Activated T-cell treated with anti-CD3 and anti-CD28 coated beads, Interleukin-2, amount 50 U/mL, for 72 hours (primary cell): ENCODE measurements around the gene PPT1. TPM values are rescaled to one million over a fixed set of nuclear protein-coding genes. Genes with fewer than 3 reads are reported as not detected.
"Not testable (repeated sequence)": the region's sequence is repeated elsewhere in the genome, so short reads cannot be mapped to it uniquely, and the experiment has no call there.

ENCODE experiments used
- ATAC-seq, 2 donors: fragments of 150-1000 bp; cut with Tn5 transposase; replicated peaks in 1 of 2; 2 replicates each; pipeline ENCODE4 v1.10.0; 2021; ENCODE audit warnings: moderate library complexity in 2 of 2, mild to moderate bottlenecking in 1 of 2
- DNase-seq, 2 donors: peaks; one replicate each; pipeline ENCODE4 v3.0.0; 2021 to 2022; ENCODE audit warnings: mixed read lengths in 1 of 2
- H3K27ac Mint-ChIP-seq: one replicate; pipeline ENCODE4 v1.8.0; 2022; ENCODE audit warnings: mild to moderate bottlenecking, moderate library complexity, mixed read lengths
- H3K27me3 Mint-ChIP-seq: one replicate; pipeline ENCODE4 v1.8.0; 2022; ENCODE audit warnings: low read depth, mixed read lengths
- H3K36me3 Mint-ChIP-seq, 2 donors: one replicate each; pipeline ENCODE4 v1.8.0; 2022; ENCODE audit warnings: mixed read lengths in 2 of 2, mild to moderate bottlenecking in 1 of 2; ENCODE audit not compliant: insufficient read depth in 2 of 2
- H3K4me1 Mint-ChIP-seq: one replicate; pipeline ENCODE4 v1.8.0; 2022; ENCODE audit warnings: low read depth, mixed read lengths
- H3K4me3 Mint-ChIP-seq, 2 donors: one replicate each; pipeline ENCODE4 v1.8.0; 2022; ENCODE audit warnings: mild to moderate bottlenecking in 2 of 2, mixed read lengths in 2 of 2, moderate library complexity in 2 of 2
- H3K9me3 Mint-ChIP-seq, 2 donors: one replicate each; pipeline ENCODE4 v1.8.0; 2022; ENCODE audit warnings: mixed read lengths in 2 of 2
- total RNA-seq, 2 donors: library from RNA; stranded (reverse); gene quantifications; one replicate each; pipeline ENCODE4 v1.2.3, GENCODE V29; 2022

The PPT1 gene
- total RNA-seq, 2 donors from 2014 or later, result 52.6 to 53.2 TPM

GRCh38 chr1:40042341-40042740 lies 54.7 kb downstream of the PPT1 start:
- H3K27ac Mint-ChIP-seq, result peak overlapping the region; percentile 99
- peaks cover 73% of the 10 kb centered on the region for H3K4me1 Mint-ChIP-seq
- no peak for ATAC-seq
- H3K36me3 Mint-ChIP-seq, result peaks cover 16 to 39% of the 10 kb centered on the region in 2 donors
- no peaks in the 10 kb centered on the region for H3K9me3 Mint-ChIP-seq
- no peak for DNase-seq
- H3K4me3 Mint-ChIP-seq, result peak overlapping the region; percentile 85 to 97
- H3K27me3 Mint-ChIP-seq, result no peaks in the 10 kb centered on the region

GRCh38 chr1:40041466-40041838 lies 55.6 kb downstream of the PPT1 start:
- H3K27ac Mint-ChIP-seq, result peak overlapping the region; percentile 99
- ATAC-seq (no peak), DNase-seq (no peak)
- peaks cover 72% of the 10 kb centered on the region for H3K4me1 Mint-ChIP-seq
- H3K27me3 Mint-ChIP-seq, result no peaks in the 10 kb centered on the region
- H3K36me3 Mint-ChIP-seq, result peaks cover 16 to 39% of the 10 kb centered on the region in 2 donors
- no peaks in the 10 kb centered on the region for H3K9me3 Mint-ChIP-seq
- peak overlapping the region; percentile 85 to 97 for H3K4me3 Mint-ChIP-seq

GRCh38 chr1:40040511-40041465 lies 56.3 kb downstream of the PPT1 start, which contains the start of gene CAP1:
CAP1 (plus strand) TSS chr1:40040729; CDS start chr1:40059347, 18,618 bp downstream.
- peak; percentile 100 for DNase-seq
- peaks cover 71% of the 10 kb centered on the region for H3K4me1 Mint-ChIP-seq
- peak within 1 kb of the TSS; percentile 85 to 97 for H3K4me3 Mint-ChIP-seq
- peak; percentile 88 to 91 for ATAC-seq
- no peaks in the 10 kb centered on the region for H3K9me3 Mint-ChIP-seq
- no peaks in the 10 kb centered on the region for H3K27me3 Mint-ChIP-seq
- H3K36me3 Mint-ChIP-seq, result peaks cover 16 to 39% of the 10 kb centered on the region in 2 donors
- peak within 1 kb of the TSS; percentile 99 for H3K27ac Mint-ChIP-seq

GRCh38 chr1:40039757-40040510 lies 57.1 kb downstream of the PPT1 start:
- H3K4me3 Mint-ChIP-seq, result peak overlapping the region; percentile 85 to 97
- DNase-seq (peak; percentile 84 to 85), ATAC-seq (peak; percentile 64 to 66)
- H3K27me3 Mint-ChIP-seq, result no peaks in the 10 kb centered on the region
- H3K4me1 Mint-ChIP-seq, result peaks cover 67% of the 10 kb centered on the region
- peak overlapping the region; percentile 99 for H3K27ac Mint-ChIP-seq
- H3K9me3 Mint-ChIP-seq, result no peaks in the 10 kb centered on the region
- peaks cover 16 to 32% of the 10 kb centered on the region in 2 donors for H3K36me3 Mint-ChIP-seq

GRCh38 chr1:40039245-40039756 lies 57.8 kb downstream of the PPT1 start:
- no peaks in the 10 kb centered on the region for H3K27me3 Mint-ChIP-seq
- H3K36me3 Mint-ChIP-seq, result peaks cover 16 to 28% of the 10 kb centered on the region in 2 donors
- DNase-seq, result no peak
- peak overlapping the region; percentile 85 to 97 for H3K4me3 Mint-ChIP-seq
- H3K4me1 Mint-ChIP-seq, result peaks cover 67% of the 10 kb centered on the region
- H3K9me3 Mint-ChIP-seq, result no peaks in the 10 kb centered on the region
- ATAC-seq, result no peak
- H3K27ac Mint-ChIP-seq, result peak overlapping the region; percentile 99

- Mint-ChIP-seq H3K4me1 (peaks cover 66% of the 10 kb centered on the region), H3K27me3 (no peaks in the 10 kb centered on the region), H3K4me3 (peak overlapping the region; percentile 10 to 97), H3K9me3 (no peaks in the 10 kb centered on the region), H3K27ac (peak overlapping the region; percentile 99), H3K36me3 (peaks cover 16 to 24% of the 10 kb centered on the region in 2 donors)
- ATAC-seq, result no peak
- DNase-seq, result no peak
Observed at GRCh38 chr1:40038697-40039096, 58.4 kb downstream of the PPT1 start.

GRCh38 chr1:40037254-40037653 lies 59.8 kb downstream of the PPT1 start:
- DNase-seq, H3K9me3 Mint-ChIP-seq, ATAC-seq, H3K27ac Mint-ChIP-seq, H3K4me3 Mint-ChIP-seq, H3K27me3 Mint-ChIP-seq: not testable (repeated sequence)
- Mint-ChIP-seq H3K36me3 (peaks cover 8 to 16% of the 10 kb centered on the region in 2 donors), H3K4me1 (peaks cover 55% of the 10 kb centered on the region)

- ATAC-seq (no peak), DNase-seq (no peak)
- no peak overlapping the region for H3K27ac Mint-ChIP-seq
- H3K27me3 Mint-ChIP-seq, result no peaks in the 10 kb centered on the region
- peaks cover 50% of the 10 kb centered on the region for H3K4me1 Mint-ChIP-seq
- H3K9me3 Mint-ChIP-seq, result no peaks in the 10 kb centered on the region
- no peak overlapping the region for H3K4me3 Mint-ChIP-seq
- peaks cover 6 to 13% of the 10 kb centered on the region in 2 donors for H3K36me3 Mint-ChIP-seq
Observed at GRCh38 chr1:40036574-40036973, 60.5 kb downstream of the PPT1 start.

- no peak for DNase-seq
- Mint-ChIP-seq H3K27me3 (no peaks in the 10 kb centered on the region), H3K4me3 (peak overlapping the region; percentile 35 to 58), H3K27ac (no peak overlapping the region), H3K9me3 (no peaks in the 10 kb centered on the region), H3K36me3 (peaks cover 0 to 6% of the 10 kb centered on the region in 2 donors), H3K4me1 (peaks cover 49% of the 10 kb centered on the region)
- no peak for ATAC-seq
Observed at GRCh38 chr1:40034869-40035268, 62.2 kb downstream of the PPT1 start.

GRCh38 chr1:40032240-40032891 lies 64.7 kb downstream of the PPT1 start:
- Mint-ChIP-seq H3K4me3 (no peak overlapping the region), H3K27me3 (no peaks in the 10 kb centered on the region), H3K36me3 (no peaks in the 10 kb centered on the region), H3K4me1 (peaks cover 40% of the 10 kb centered on the region), H3K9me3 (no peaks in the 10 kb centered on the region), H3K27ac (no peak overlapping the region)
- peak; percentile 61 to 62 for ATAC-seq
- peak; percentile 28 to 42 for DNase-seq

- Mint-ChIP-seq H3K4me3 (no peak overlapping the region), H3K36me3 (peaks cover 0 to 3% of the 10 kb centered on the region in 2 donors), H3K27ac (no peak overlapping the region), H3K4me1 (peaks cover 28% of the 10 kb centered on the region), H3K27me3 (no peaks in the 10 kb centered on the region), H3K9me3 (peaks cover 0 to 3% of the 10 kb centered on the region in 2 donors)
- no peak for ATAC-seq
- DNase-seq, result no peak
Observed at GRCh38 chr1:40030528-40031135, 66.4 kb downstream of the PPT1 start.

- Mint-ChIP-seq H3K9me3 (peaks cover 0 to 3% of the 10 kb centered on the region in 2 donors), H3K4me3 (no peak overlapping the region), H3K4me1 (peaks cover 20% of the 10 kb centered on the region), H3K36me3 (peaks cover 0 to 3% of the 10 kb centered on the region in 2 donors), H3K27ac (no peak overlapping the region), H3K27me3 (no peaks in the 10 kb centered on the region)
- no peak for DNase-seq
- no peak for ATAC-seq
Observed at GRCh38 chr1:40029608-40030007, 67.4 kb downstream of the PPT1 start.
